Neural progenitor cell (in vitro differentiated cells): ENCODE data around the gene SMG6. TPM values are rescaled to one million over a fixed set of nuclear protein-coding genes. Genes with fewer than 3 reads are reported as not detected.
A peak's percentile ranks its signal among the peaks of the same experiment; 100 is the strongest.

Experiments
- DNase-seq: peaks from one replicate; pipeline ENCODE4 v3.0.0-alpha.2; 2016; ENCODE audit warnings: low spot score
- H2AFZ ChIP-seq: fragments of 200-600 bp; sonication (generic); replicated peaks from 2 replicates; pipeline ENCODE4 v1.6.1; 2016; ENCODE audit warnings: antibody characterized with exemption
- H3F3A ChIP-seq: fragments of 200-600 bp; sonication (generic); 2 replicates; pipeline ENCODE4 v1.6.1; 2016; ENCODE audit warnings: antibody characterized with exemption, low read depth
- H3K27ac ChIP-seq: fragments of 200-600 bp; sonication (generic); 2 replicates; pipeline ENCODE4 v1.5.1; 2016; ENCODE audit warnings: mild to moderate bottlenecking
- H3K27me3 ChIP-seq: fragments of 200-600 bp; sonication (generic); 2 replicates; pipeline ENCODE4 v1.6.1; 2016; ENCODE audit warnings: mild to moderate bottlenecking, moderate library complexity
- H3K36me3 ChIP-seq: fragments of 200-600 bp; sonication (generic); 2 replicates; pipeline ENCODE4 v1.5.1; 2016
- H3K4me1 ChIP-seq: fragments of 200-600 bp; sonication (generic); 2 replicates; pipeline ENCODE4 v1.6.1; 2016; ENCODE audit warnings: mixed run types
- H3K4me2 ChIP-seq: fragments of 200-600 bp; sonication (generic); 2 replicates; pipeline ENCODE4 v1.6.1; 2016
- H3K4me3 ChIP-seq: fragments of 200-600 bp; sonication (generic); 2 replicates; pipeline ENCODE4 v1.5.1; 2016
- H3K79me2 ChIP-seq: fragments of 200-600 bp; sonication (generic); 2 replicates; pipeline ENCODE4 v1.6.1; 2016; ENCODE audit warnings: low read depth
- H3K9ac ChIP-seq: fragments of 200-600 bp; sonication (generic); 2 replicates; pipeline ENCODE4 v1.6.1; 2016
- H3K9me3 ChIP-seq: fragments of 200-600 bp; sonication (generic); 2 replicates; pipeline ENCODE4 v1.5.1; 2016; ENCODE audit warnings: low read depth
- H4K20me1 ChIP-seq: fragments of 200-600 bp; sonication (generic); 2 replicates; pipeline ENCODE4 v1.6.1; 2016; ENCODE audit warnings: low read depth
- H3K27ac Mint-ChIP-seq: 3 replicates; pipeline ENCODE4 v1.8.0; 2021; ENCODE audit warnings: mixed read lengths
- H3K27me3 Mint-ChIP-seq: 2 replicates; pipeline ENCODE4 v1.8.0; 2022; ENCODE audit warnings: low read depth, mild to moderate bottlenecking, inconsistent platforms, moderate library complexity, mixed read lengths; ENCODE audit not compliant: insufficient read depth
- H3K36me3 Mint-ChIP-seq: 3 replicates; pipeline ENCODE4 v1.8.0; 2021; ENCODE audit warnings: mixed read lengths
- H3K4me1 Mint-ChIP-seq: 3 replicates; pipeline ENCODE4 v1.8.0; 2021; ENCODE audit warnings: mixed read lengths
- H3K4me3 Mint-ChIP-seq: 3 replicates; pipeline ENCODE4 v1.8.0; 2021; ENCODE audit warnings: mild to moderate bottlenecking, moderate library complexity, mixed read lengths
- H3K9me3 Mint-ChIP-seq: 3 replicates; pipeline ENCODE4 v1.8.0; 2020; ENCODE audit warnings: mixed read lengths
- CTCF ChIP-seq: fragments of 200-600 bp; sonication (generic); IDR thresholded peaks from 2 replicates; pipeline ENCODE4 v1.5.1; 2017; ENCODE audit warnings: antibody characterized with exemption, mild to moderate bottlenecking
- EZH2 ChIP-seq: fragments of 200-600 bp; sonication (generic); IDR thresholded peaks from 2 replicates; pipeline ENCODE4 v1.6.1; 2017; ENCODE audit warnings: antibody characterized with exemption, mild to moderate bottlenecking, moderate library complexity
- EZH2phosphoT487 ChIP-seq: fragments of 200-600 bp; sonication (generic); IDR thresholded peaks from 2 replicates; pipeline ENCODE4 v1.6.1; 2017; ENCODE audit warnings: antibody characterized with exemption
- total RNA-seq: library from RNA; depleted of rRNA; stranded (reverse); fragments of >200 nt; gene quantifications from 2 replicates; pipeline ENCODE4 v1.2.3, GENCODE V29; 2015; ENCODE audit warnings: low replicate concordance

The SMG6 gene
- total RNA-seq, 1 donor from 2014 or later = 19.0 TPM

- Histone ChIP-seq H3K4me3 (no peak overlapping the region), H3K27ac (no peak overlapping the region), H2AFZ (no peak overlapping the region), H4K20me1 (peaks cover 12% of the 10 kb centered on the region), H3K27me3 (no peaks in the 10 kb centered on the region), H3K9ac (no peak overlapping the region), H3K79me2 (no peaks in the 10 kb centered on the region), H3K4me1 (no peaks in the 10 kb centered on the region), H3K36me3 (no peaks in the 10 kb centered on the region), H3K9me3 (no peaks in the 10 kb centered on the region), H3F3A (peaks cover 6% of the 10 kb centered on the region), H3K4me2 (no peak overlapping the region)
- H3K27ac Mint-ChIP-seq = no peak overlapping the region
- H3K36me3 Mint-ChIP-seq = peaks cover 35% of the 10 kb centered on the region
- no peaks in the 10 kb centered on the region for H3K27me3 Mint-ChIP-seq
- peaks cover 4% of the 10 kb centered on the region for H3K9me3 Mint-ChIP-seq
- H3K4me3 Mint-ChIP-seq = no peak overlapping the region
- no peak for DNase-seq
- no peaks in the 10 kb centered on the region for H3K4me1 Mint-ChIP-seq
- no peak for TF ChIP-seq CTCF
- no peak for TF ChIP-seq EZH2
- TF ChIP-seq EZH2phosphoT487 = no peak
Measured at GRCh38 chr17:2250140-2251095, 53.2 kb downstream of the SMG6 start.

GRCh38 chr17:2247005-2247404 is 56.6 kb downstream of the SMG6 start:
- Histone ChIP-seq H3K9me3 (no peaks in the 10 kb centered on the region), H3K4me2 (no peak overlapping the region), H3K27ac (no peak overlapping the region), H3K27me3 (no peaks in the 10 kb centered on the region), H4K20me1 (peaks cover 35% of the 10 kb centered on the region), H2AFZ (no peak overlapping the region), H3K4me1 (no peaks in the 10 kb centered on the region), H3K36me3 (no peaks in the 10 kb centered on the region), H3F3A (peaks cover 12% of the 10 kb centered on the region), H3K79me2 (no peaks in the 10 kb centered on the region), H3K4me3 (no peak overlapping the region), H3K9ac (no peak overlapping the region)
- Mint-ChIP-seq H3K36me3 (peaks cover 32% of the 10 kb centered on the region), H3K4me1 (no peaks in the 10 kb centered on the region), H3K4me3 (no peak overlapping the region), H3K9me3 (no peaks in the 10 kb centered on the region), H3K27me3 (peaks cover 2% of the 10 kb centered on the region), H3K27ac (no peak overlapping the region)
- DNase-seq = no peak
- TF ChIP-seq CTCF (no peak), EZH2 (no peak), EZH2phosphoT487 (no peak)

- Mint-ChIP-seq H3K36me3 (peaks cover 32% of the 10 kb centered on the region), H3K27ac (no peak overlapping the region), H3K4me3 (no peak overlapping the region), H3K9me3 (no peaks in the 10 kb centered on the region), H3K27me3 (peaks cover 2% of the 10 kb centered on the region), H3K4me1 (no peaks in the 10 kb centered on the region)
- peak; percentile 97 for TF ChIP-seq CTCF
- peak; percentile 26 for TF ChIP-seq EZH2
- TF ChIP-seq EZH2phosphoT487 = no peak
- Histone ChIP-seq H2AFZ (no peak overlapping the region), H3K27me3 (no peaks in the 10 kb centered on the region), H3K9me3 (no peaks in the 10 kb centered on the region), H3F3A (peaks cover 17% of the 10 kb centered on the region), H3K27ac (no peak overlapping the region), H3K9ac (no peak overlapping the region), H3K36me3 (peaks cover 7% of the 10 kb centered on the region), H3K4me3 (no peak overlapping the region), H3K4me1 (no peaks in the 10 kb centered on the region), H4K20me1 (peaks cover 43% of the 10 kb centered on the region), H3K79me2 (no peaks in the 10 kb centered on the region), H3K4me2 (no peak overlapping the region)
- DNase-seq = peak; percentile 87
Measured at GRCh38 chr17:2244545-2245525, 58.8 kb downstream of the SMG6 start.
